ENCODE results near the gene SPTLC2. TPM values are rescaled to one million over a fixed set of nuclear protein-coding genes. Genes with fewer than 3 reads are reported as not detected.

The SPTLC2 gene
- total RNA-seq, 1 donor from 2014 or later = 46.1 TPM

DNA sequence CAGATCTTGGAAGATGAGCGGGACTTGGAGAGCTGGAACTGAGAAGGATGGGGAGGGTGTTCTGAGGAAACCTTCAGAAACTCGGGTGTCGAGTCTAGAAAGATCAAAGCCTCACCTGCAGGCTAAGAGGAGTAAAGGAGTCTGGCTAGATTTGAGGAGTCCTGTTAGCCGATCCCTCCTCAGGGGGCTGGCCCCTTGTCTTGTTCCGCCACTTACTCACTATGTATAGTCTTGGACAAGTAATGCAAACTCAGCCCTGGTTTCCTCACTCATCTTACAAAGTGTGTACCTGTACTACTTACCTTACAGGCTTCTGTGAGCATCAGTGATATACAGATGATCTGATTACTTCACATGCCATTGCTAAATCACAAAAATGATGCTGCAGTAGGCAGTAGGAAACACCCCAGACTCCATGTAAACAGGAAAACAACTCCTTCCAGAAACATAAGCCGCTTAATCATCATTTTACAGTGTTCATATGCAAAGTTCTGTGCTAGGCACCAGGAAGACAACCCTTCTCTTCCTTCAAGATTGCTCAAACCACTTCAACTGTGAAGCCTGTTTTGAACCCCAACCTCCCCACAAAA is 2.0 kb upstream of the SPTLC2 start:
- intact Hi-C loops (cut with DNase I) = no loop called here

DNA sequence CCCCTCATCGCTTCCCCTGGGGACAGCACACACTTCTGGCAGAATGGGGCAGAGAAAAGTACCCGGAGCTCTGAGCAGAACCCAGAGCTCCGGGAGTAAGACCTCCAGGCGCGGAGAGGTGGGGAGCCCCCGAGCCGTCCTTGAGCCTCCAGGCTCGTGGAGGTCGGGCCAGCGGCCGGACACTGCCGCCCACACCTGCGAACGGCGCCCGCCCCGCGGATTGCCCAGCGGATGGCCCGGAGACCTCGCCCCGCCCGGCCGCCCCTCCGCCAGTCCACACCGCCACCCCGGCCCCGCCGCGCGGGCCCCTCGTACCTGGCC is 344 bp downstream of the SPTLC2 start:
- intact Hi-C loops (cut with DNase I) = no loop called here
- Histone ChIP-seq H3K27ac (peak overlapping the region; percentile 86), H3K27me3 (ENCODE audit: low read depth) (no peaks in the 10 kb centered on the region), H3K36me3 (no peaks in the 10 kb centered on the region), H3K9me3 (no peaks in the 10 kb centered on the region), H3K4me3 (peak overlapping the region; percentile 79), H3K4me1 (peaks cover 32% of the 10 kb centered on the region)
- ATAC-seq (peak in 1 of 2 donors; percentile 48), DNase-seq (no peak)
- TF ChIP-seq, protein P1, sequence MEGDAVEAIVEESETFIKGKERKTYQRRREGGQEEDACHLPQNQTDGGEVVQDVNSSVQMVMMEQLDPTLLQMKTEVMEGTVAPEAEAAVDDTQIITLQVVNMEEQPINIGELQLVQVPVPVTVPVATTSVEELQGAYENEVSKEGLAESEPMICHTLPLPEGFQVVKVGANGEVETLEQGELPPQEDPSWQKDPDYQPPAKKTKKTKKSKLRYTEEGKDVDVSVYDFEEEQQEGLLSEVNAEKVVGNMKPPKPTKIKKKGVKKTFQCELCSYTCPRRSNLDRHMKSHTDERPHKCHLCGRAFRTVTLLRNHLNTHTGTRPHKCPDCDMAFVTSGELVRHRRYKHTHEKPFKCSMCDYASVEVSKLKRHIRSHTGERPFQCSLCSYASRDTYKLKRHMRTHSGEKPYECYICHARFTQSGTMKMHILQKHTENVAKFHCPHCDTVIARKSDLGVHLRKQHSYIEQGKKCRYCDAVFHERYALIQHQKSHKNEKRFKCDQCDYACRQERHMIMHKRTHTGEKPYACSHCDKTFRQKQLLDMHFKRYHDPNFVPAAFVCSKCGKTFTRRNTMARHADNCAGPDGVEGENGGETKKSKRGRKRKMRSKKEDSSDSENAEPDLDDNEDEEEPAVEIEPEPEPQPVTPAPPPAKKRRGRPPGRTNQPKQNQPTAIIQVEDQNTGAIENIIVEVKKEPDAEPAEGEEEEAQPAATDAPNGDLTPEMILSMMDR (IDR thresholded peaks at IDR 0.05) = no peak

More for the DNA sequence above, 2.0 kb upstream of the SPTLC2 start:
- Histone ChIP-seq H3K27ac (no peak overlapping the region), H3K9me3 (no peaks in the 10 kb centered on the region), H3K4me3 (no peak overlapping the region), H3K36me3 (no peaks in the 10 kb centered on the region), H3K27me3 (ENCODE audit: low read depth) (no peaks in the 10 kb centered on the region), H3K4me1 (peaks cover 24% of the 10 kb centered on the region)
- ATAC-seq (no peak), DNase-seq (no peak)
- TF ChIP-seq, protein P1 (IDR thresholded peaks at IDR 0.05) = no peak

DNA sequence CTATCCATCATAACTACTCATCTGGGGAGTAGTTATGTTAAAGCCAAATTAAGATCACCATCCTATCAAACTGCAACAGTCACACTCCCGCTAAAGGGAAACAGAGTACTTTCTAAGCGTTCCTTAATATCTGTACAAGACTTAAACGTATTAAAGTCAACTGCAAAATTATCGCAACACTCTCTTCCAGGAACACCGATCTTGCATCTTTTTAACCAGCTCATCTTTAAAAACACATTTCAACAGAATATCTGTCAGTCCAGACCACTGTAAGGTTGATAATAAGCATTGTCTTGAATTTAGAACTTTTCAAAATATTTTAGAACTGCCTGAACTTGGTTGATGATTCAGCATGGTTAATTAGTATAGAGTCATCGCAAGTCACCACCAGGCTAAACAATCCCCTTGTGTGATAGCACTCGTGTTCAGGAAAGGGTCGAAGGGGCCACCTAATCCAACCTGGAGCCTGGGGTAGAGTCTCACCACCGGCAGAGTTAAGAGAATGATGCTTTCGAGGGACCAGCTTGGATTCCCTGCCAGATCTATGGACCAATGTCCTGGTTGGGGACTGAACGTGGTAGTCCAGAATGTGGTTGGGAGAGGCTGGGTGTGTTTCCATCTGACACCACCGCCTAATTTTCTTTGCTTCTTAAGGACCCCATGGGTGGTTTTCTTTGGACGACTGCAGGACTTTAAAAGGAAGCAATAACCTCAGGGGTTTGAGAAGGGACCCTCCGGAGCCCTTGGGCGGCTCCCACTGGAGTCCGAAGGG is 890 bp downstream of the SPTLC2 start:
- intact Hi-C loops (cut with DNase I) = no loop called here
- Histone ChIP-seq H3K4me3 (peak overlapping the region; percentile 79), H3K27me3 (ENCODE audit: low read depth) (no peaks in the 10 kb centered on the region), H3K36me3 (no peaks in the 10 kb centered on the region), H3K9me3 (no peaks in the 10 kb centered on the region), H3K4me1 (peaks cover 32% of the 10 kb centered on the region), H3K27ac (peak overlapping the region; percentile 86)
- no peak for ATAC-seq
- TF ChIP-seq, protein P1 (IDR thresholded peaks at IDR 0.05) = no peak
- DNase-seq = no peak

DNA sequence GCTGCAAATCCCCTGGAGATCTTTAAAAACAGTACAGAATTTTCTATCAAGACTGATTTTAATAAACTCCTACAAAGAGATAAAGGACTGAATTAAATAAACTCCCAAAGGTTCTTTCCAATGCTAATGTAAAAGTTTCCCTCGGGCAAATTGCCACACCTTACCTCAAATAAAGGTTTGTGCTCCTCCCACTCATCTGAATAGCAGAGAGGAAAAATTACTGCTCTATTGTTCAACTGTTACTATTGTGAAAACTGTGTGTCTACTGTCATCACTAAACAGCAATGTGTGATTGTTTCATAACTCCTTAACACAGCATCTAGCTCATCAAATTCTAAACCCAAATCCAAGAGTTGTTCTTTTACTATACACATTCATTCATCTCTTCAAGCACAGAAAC is 3.2 kb downstream of the SPTLC2 start:
- H3K4me3 ChIP-seq = no peak overlapping the region
- H3K9me3 ChIP-seq = no peaks in the 10 kb centered on the region
- H3K36me3 ChIP-seq = no peaks in the 10 kb centered on the region
- H3K27ac ChIP-seq = no peak overlapping the region
- no peaks in the 10 kb centered on the region for H3K27me3 ChIP-seq (ENCODE audit: low read depth)
- ATAC-seq (no peak), DNase-seq (no peak)
- intact Hi-C loops (cut with DNase I) = no loop called here
- H3K4me1 ChIP-seq = peaks cover 33% of the 10 kb centered on the region
- TF ChIP-seq, protein P1 (IDR thresholded peaks at IDR 0.05) = no peak

DNA sequence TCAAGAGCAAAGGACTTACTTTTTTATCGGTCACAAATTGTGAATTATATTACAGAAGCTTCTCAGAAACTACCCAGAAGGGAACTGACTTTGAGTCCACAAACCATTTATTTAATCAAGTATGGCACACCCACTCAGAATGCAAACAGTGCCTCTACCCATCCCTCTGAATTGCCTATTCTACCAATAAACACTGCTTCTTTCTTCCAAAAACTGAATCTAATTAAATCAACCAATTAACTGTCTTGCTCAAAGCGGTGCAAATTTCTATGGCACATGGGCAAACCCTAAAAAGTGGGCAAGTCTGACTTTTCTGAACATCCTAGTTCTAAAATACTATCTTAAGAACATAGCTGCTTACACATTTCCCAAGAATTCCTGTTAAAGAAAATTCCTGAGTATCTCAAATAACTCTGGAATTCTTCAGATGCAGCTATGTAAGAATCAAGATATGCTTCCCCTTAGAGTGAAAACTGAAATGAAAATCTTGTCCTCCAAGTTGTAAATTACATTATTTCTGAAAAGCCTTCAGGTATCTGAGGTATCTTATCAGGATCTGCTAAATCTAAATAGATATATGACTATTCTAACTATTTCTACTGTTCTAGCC is 4.3 kb downstream of the SPTLC2 start:
- Histone ChIP-seq H3K27ac (no peak overlapping the region), H3K4me3 (no peak overlapping the region), H3K9me3 (no peaks in the 10 kb centered on the region), H3K4me1 (peaks cover 43% of the 10 kb centered on the region), H3K36me3 (no peaks in the 10 kb centered on the region), H3K27me3 (ENCODE audit: low read depth) (no peaks in the 10 kb centered on the region)
- TF ChIP-seq, protein P1 (IDR thresholded peaks at IDR 0.05) = no peak
- intact Hi-C loops (cut with DNase I) = no loop called here
- DNase-seq (no peak), ATAC-seq (no peak)

Measured in lower lobe of right lung (tissue), 2 donors.